Stimulated activated CD8-positive, alpha-beta memory T cell treated with anti-CD3 and anti-CD28 coated beads, Interleukin-15, amount 100 ng/mL, for 1 hour (primary cell): ENCODE measurements around the gene TMF1.

Experiments used
- DNase-seq: peaks from one replicate; pipeline ENCODE4 v3.0.0-alpha.2; 2020; ENCODE audit warnings: low read depth

The TMF1 gene

DNA sequence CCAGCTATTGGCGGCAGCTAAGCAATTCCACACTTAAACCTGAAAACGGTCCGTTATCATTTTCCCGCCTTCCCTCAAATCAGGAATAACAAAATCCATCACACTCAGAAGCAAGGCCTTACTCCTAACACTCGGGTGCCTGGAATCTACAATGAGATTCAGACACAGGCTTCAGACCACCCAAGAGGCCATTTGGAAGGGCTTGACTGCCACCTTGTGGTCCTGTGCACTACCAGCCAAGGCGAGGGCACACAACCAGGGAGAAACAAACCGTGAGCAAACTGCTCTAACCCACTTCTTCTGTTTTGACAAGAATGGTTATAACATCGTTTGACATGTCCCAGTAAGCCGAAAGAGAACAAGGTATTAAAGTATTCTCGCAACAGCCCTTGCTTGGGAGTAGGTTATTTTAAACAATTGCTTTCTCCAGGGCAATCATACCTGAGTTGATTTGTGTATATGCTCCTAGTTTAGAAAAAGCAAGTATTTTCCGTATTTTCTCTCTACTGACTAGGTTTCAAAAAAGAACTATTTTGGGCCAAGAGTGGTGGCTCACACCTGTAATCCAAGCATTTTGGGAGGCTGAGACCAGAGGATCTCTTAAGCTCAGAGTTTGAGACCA, 79.7 kb downstream of the TMF1 start:
- no peak for DNase-seq
